GM23248 (cell line): ENCODE results near the gene PRDX3. TPM values are rescaled to one million over a fixed set of nuclear protein-coding genes. Genes with fewer than 3 reads are reported as not detected.

Source experiments
- DNase-seq: peaks from one replicate; pipeline ENCODE4 v3.0.0-alpha.2; 2015
- H2AFZ ChIP-seq: fragments of 200-600 bp; sonication (generic); 2 replicates; pipeline ENCODE4 v1.6.1; 2016; ENCODE audit warnings: antibody characterized with exemption
- H3F3A ChIP-seq: fragments of 200-600 bp; sonication (generic); 2 replicates; pipeline ENCODE4 v1.6.1; 2016; ENCODE audit warnings: mild to moderate bottlenecking, antibody characterized with exemption, mixed run types; ENCODE audit not compliant: insufficient read depth
- H3K27ac ChIP-seq: fragments of 200-600 bp; sonication (generic); 2 replicates; pipeline ENCODE4 v1.5.1; 2016; ENCODE audit warnings: mild to moderate bottlenecking
- H3K27me3 ChIP-seq: fragments of 200-600 bp; sonication (generic); replicated peaks from 2 replicates; pipeline ENCODE4 v1.6.1; 2016; ENCODE audit warnings: mild to moderate bottlenecking; ENCODE audit not compliant: insufficient read depth
- H3K36me3 ChIP-seq: fragments of 200-600 bp; sonication (generic); 2 replicates; pipeline ENCODE4 v1.6.1; 2016; ENCODE audit warnings: low read depth, mild to moderate bottlenecking
- H3K4me1 ChIP-seq: fragments of 200-600 bp; sonication (generic); 2 replicates; pipeline ENCODE4 v1.6.1; 2016; ENCODE audit warnings: mild to moderate bottlenecking; ENCODE audit not compliant: insufficient read depth
- H3K4me2 ChIP-seq: fragments of 200-600 bp; sonication (generic); one replicate; pipeline ENCODE4 v1.6.1; 2016; ENCODE audit warnings: mild to moderate bottlenecking; ENCODE audit not compliant: unreplicated experiment
- H3K4me3 ChIP-seq: fragments of 200-600 bp; sonication (generic); 2 replicates; pipeline ENCODE4 v1.5.1; 2016; ENCODE audit warnings: mild to moderate bottlenecking
- H3K79me2 ChIP-seq: fragments of 200-600 bp; sonication (generic); 2 replicates; pipeline ENCODE4 v1.6.1; 2016; ENCODE audit warnings: mild to moderate bottlenecking; ENCODE audit not compliant: insufficient read depth
- H3K9ac ChIP-seq: fragments of 200-600 bp; sonication (generic); 2 replicates; pipeline ENCODE4 v1.6.1; 2016; ENCODE audit warnings: mild to moderate bottlenecking
- H3K9me2 ChIP-seq: fragments of 200-600 bp; sonication (generic); 2 replicates; pipeline ENCODE4 v1.6.1; 2016; ENCODE audit warnings: mixed run types, mild to moderate bottlenecking, moderate library complexity; ENCODE audit not compliant: insufficient read depth
- H3K9me3 ChIP-seq: fragments of 200-600 bp; sonication (generic); one replicate; pipeline ENCODE4 v1.6.1; 2017; ENCODE audit warnings: low read depth
- H4K20me1 ChIP-seq: fragments of 200-600 bp; sonication (generic); 2 replicates; pipeline ENCODE4 v1.6.0; 2016; ENCODE audit not compliant: insufficient read depth
- EZH2 ChIP-seq: fragments of 200-600 bp; sonication (generic); IDR thresholded peaks from 2 replicates; pipeline ENCODE4 v1.6.1; 2018; ENCODE audit warnings: antibody characterized with exemption, mild to moderate bottlenecking; ENCODE audit not compliant: insufficient read depth, poor library complexity, severe bottlenecking
- EZH2phosphoT487 ChIP-seq: fragments of 200-600 bp; sonication (generic); IDR thresholded peaks from 2 replicates; pipeline ENCODE4 v1.6.1; 2018; ENCODE audit warnings: antibody characterized with exemption, moderate library complexity, mild to moderate bottlenecking, low read depth; ENCODE audit not compliant: insufficient read depth
- WGBS, 2 experiments: methylation state at CpG; one replicate each; pipeline ENCODE4 v1.1.6; 2015 to 2017; ENCODE audit warnings: low lambda C conversion rate in 2 of 2, low coverage in 1 of 2; ENCODE audit errors: missing lambda C conversion rate in 2 of 2; 5-methylcytosine and 5-hydroxymethylcytosine counted together
- in situ Hi-C: fragments of 300-500 bp; cut with MboI; formaldehyde crosslinking; loops from 2 replicates; pipeline ENCODE4 v1.15.0; 2020
- polyA plus RNA-seq: library from polyadenylated mRNA; unstranded; fragments of >200 nt; fragmentation: Nextera tagmentation; extraction: Ambion mirVana; gene quantifications from 2 replicates; pipeline ENCODE4 v1.2.1, GENCODE V29; 2016
- small RNA-seq: library from RNA; depleted of rRNA; stranded (forward); fragments of <200 nt; gene quantifications from one replicate; pipeline ENCODE3, GENCODE V24; 2014; ENCODE audit warnings: low read depth, low replicate concordance
- total RNA-seq: library from RNA; depleted of rRNA; stranded (reverse); fragments of >200 nt; shearing (Covaris generic); gene quantifications from 2 replicates; pipeline ENCODE4 v1.2.3, GENCODE V29; 2014; rRNA removed

PRDX3 gene
- total and polyA plus RNA-seq, 2 experiments from 2014 or later: 246 to 302 TPM

DNA sequence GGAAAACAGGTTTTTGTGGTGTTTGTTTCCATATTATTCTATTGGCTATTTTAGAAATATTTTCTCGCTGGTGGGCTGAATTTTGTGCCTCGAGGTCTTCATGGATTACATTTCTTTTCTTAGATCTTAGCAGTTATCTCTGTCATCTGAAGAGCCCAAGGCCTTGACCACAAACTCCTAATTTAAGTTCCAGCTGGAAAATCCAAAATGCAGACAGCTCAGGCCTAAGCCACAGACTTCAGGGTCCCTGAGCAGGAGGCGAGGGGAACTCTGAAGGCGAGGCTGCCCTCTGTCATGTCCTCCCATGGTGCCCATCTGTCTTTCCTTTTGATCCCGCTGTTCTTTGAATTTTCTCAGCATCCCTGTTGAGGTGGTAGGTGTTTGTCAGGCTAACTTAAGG is 60.4 kb downstream of the PRDX3 start:
- no peak for DNase-seq
- 97 to 98% methylated on average over 5 of the region's 5 CpGs for WGBS, 2 experiments
- Histone ChIP-seq H3K27me3 (no peaks in the 10 kb centered on the region), H4K20me1 (no peaks in the 10 kb centered on the region), H3F3A (peaks cover 21% of the 10 kb centered on the region), H2AFZ (no peak overlapping the region), H3K79me2 (0 out of 2 replicates have a peak, but pooled peaks cover 9% of the 10 kb centered on the region), H3K4me1 (peaks cover 26% of the 10 kb centered on the region), H3K27ac (no peak overlapping the region), H3K4me2 (no peak overlapping the region), H3K9me3 (no peaks in the 10 kb centered on the region), H3K36me3 (peaks cover 52% of the 10 kb centered on the region; the same call in 1 of the 2 replicates), H3K4me3 (no peak overlapping the region), H3K9me2 (no peaks in the 10 kb centered on the region), H3K9ac (no peak overlapping the region)
- TF ChIP-seq EZH2phosphoT487: no peak
- TF ChIP-seq EZH2: no peak
- in situ Hi-C loops: no loop called here

Small RNA genes lying within 50 kb of the gene (small RNA-seq; reads per million reads assigned to genes)
- not detected for gene RN7SL749P

Other genes starting within 250 kb of the PRDX3 start
- gene NANOS1, start 149.1 kb downstream of the PRDX3 start, total RNA-seq: under 0.01 and 1.3 TPM in 2 replicates
- 0.15 and 0.18 TPM in 2 replicates for gene NANOS1, start 149.1 kb downstream of the PRDX3 start, polyA plus RNA-seq
- gene EIF3A, start 98.0 kb downstream of the PRDX3 start, total RNA-seq: 91.3 and 98.6 TPM in 2 replicates
- 74.5 and 74.9 TPM in 2 replicates for gene EIF3A, start 98.0 kb downstream of the PRDX3 start, polyA plus RNA-seq
- 76.1 and 91.3 TPM in 2 replicates for gene DENND10, start 74.7 kb downstream of the PRDX3 start, total RNA-seq
- 77.9 and 82.9 TPM in 2 replicates for gene DENND10, start 74.7 kb downstream of the PRDX3 start, polyA plus RNA-seq
- 10.7 and 13.1 TPM in 2 replicates for gene SFXN4, start 13.1 kb downstream of the PRDX3 start, total RNA-seq
- 17.4 and 17.6 TPM in 2 replicates for gene SFXN4, start 13.1 kb downstream of the PRDX3 start, polyA plus RNA-seq
- gene GRK5, start 28.8 kb upstream of the PRDX3 start, total RNA-seq: 13.7 and 16.4 TPM in 2 replicates
- gene GRK5, start 28.8 kb upstream of the PRDX3 start, polyA plus RNA-seq: 4.3 and 5.2 TPM in 2 replicates